K562 (cell line): Measurements from ENCODE around the gene AK5. TPM values are rescaled to one million over a fixed set of nuclear protein-coding genes. Genes with fewer than 3 reads are reported as not detected.

ENCODE experiments used
- ATAC-seq: fragments of 200-7000 bp; cut with Tn5 transposase; 3 replicates; pipeline ENCODE4 v1.9.1; 2020; ENCODE audit warnings: moderate library complexity
- BruUV-seq: library from RNA; stranded (reverse); fragments of 400-500 nt; replicated peaks from 2 replicates; lab custom pipeline; 2021; lab: Mats Ljungman, UMichigan
- CTCF ChIA-PET: fragments of 300-600 bp; formaldehyde crosslinking; extraction: SDS; loops from one replicate; lab custom pipeline; 2021; ENCODE audit warnings: low intra/inter-chr PET ratio; lab: Yijun Ruan, JAX
- POLR2A ChIA-PET: fragments of 300-600, 350-650 bp; sonication (Branson Sonifier 250); formaldehyde crosslinking; extraction: SDS; loops from one replicate; lab custom pipeline; 2021; ENCODE audit warnings: antibody characterized with exemption, inconsistent platforms; lab: Yijun Ruan, JAX
- DNase-seq, 4 experiments: peaks; one replicate each; pipeline versions ENCODE4 v3.0.0 to v3.0.0-alpha.2; 2011 to 2018; ENCODE audit warnings: low spot score in 3 of 4, mixed read lengths in 3 of 4; ENCODE audit errors: extremely low read depth in 1 of 4
- FAIRE-seq: peaks from 2 replicates; lab custom pipeline; 2011; peaks lifted over from hg19 to GRCh38; lab: Jason Lieb, UNC
- H2AFZ ChIP-seq: 2 replicates; pipeline ENCODE4 v1.6.0; 2011; ENCODE audit warnings: low read depth, low read length, control low read depth, inconsistent platforms
- H3K27ac ChIP-seq: fragments of 200-600 bp; 3 replicates; pipeline ENCODE4 v1.8.0; 2011; ENCODE audit warnings: low read depth, mild to moderate bottlenecking, control low read depth, inconsistent platforms, low read length, moderate library complexity, mixed read lengths; ENCODE audit errors: extremely low read depth
- H3K27me3 ChIP-seq, 2 experiments: fragments of 300-600 bp in 1 of 2; 2 replicates in 1 of 2; 3 replicates in 1 of 2; pipeline versions ENCODE4 v1.6.0 to v1.8.0; 2011; ENCODE audit warnings: inconsistent platforms in 2 of 2, low read length in 2 of 2, mild to moderate bottlenecking in 1 of 2, mixed read lengths in 1 of 2, moderate library complexity in 1 of 2; ENCODE audit not compliant: control insufficient read depth in 2 of 2, insufficient read depth in 2 of 2
- H3K36me3 ChIP-seq: fragments of 300-600 bp; 3 replicates; pipeline ENCODE4 v1.8.0; 2011; ENCODE audit warnings: mild to moderate bottlenecking, low read length, inconsistent platforms; ENCODE audit not compliant: control insufficient read depth, insufficient read depth
- H3K4me1 ChIP-seq, 2 experiments: fragments of 200-600 bp in 1 of 2; replicated peaks in 1 of 2; 2 replicates in 1 of 2; 3 replicates in 1 of 2; pipeline versions ENCODE4 v1.5.1 to v1.8.0; 2011; ENCODE audit warnings: inconsistent platforms in 2 of 2, low read length in 2 of 2, mild to moderate bottlenecking in 1 of 2, mixed read lengths in 1 of 2, moderate library complexity in 1 of 2; ENCODE audit not compliant: control insufficient read depth in 2 of 2, insufficient read depth in 2 of 2
- H3K4me2 ChIP-seq: 2 replicates; pipeline ENCODE4 v1.6.1; 2011; ENCODE audit warnings: low read length, control low read depth, inconsistent platforms, mixed read lengths; ENCODE audit not compliant: insufficient read depth
- H3K4me3 ChIP-seq: fragments of 200-600 bp; sonication (generic), shearing (Covaris generic); 2 replicates; pipeline ENCODE4 v1.5.1; 2016; ENCODE audit warnings: control low read depth, inconsistent platforms
- H3K79me2 ChIP-seq: fragments of 200-600 bp; 3 replicates; pipeline ENCODE4 v1.8.0; 2011; ENCODE audit warnings: low read length, inconsistent platforms; ENCODE audit not compliant: control insufficient read depth, insufficient read depth
- H3K9ac ChIP-seq, 2 experiments: 2 replicates each; pipeline versions ENCODE4 v1.6.0 to v1.6.1; 2011; ENCODE audit warnings: low read depth in 2 of 2, low read length in 2 of 2, control low read depth in 1 of 2, inconsistent platforms in 1 of 2, mild to moderate bottlenecking in 1 of 2, mixed read lengths in 1 of 2; ENCODE audit not compliant: insufficient read depth in 1 of 2
- H3K9me1 ChIP-seq: one replicate; pipeline ENCODE4 v1.6.0; 2011; ENCODE audit warnings: inconsistent platforms, mild to moderate bottlenecking, low read length, moderate library complexity; ENCODE audit not compliant: control insufficient read depth, insufficient read depth
- H3K9me3 ChIP-seq: replicated peaks from 2 replicates; pipeline ENCODE4 v1.5.1; 2011; ENCODE audit warnings: low read depth, low read length, inconsistent platforms; ENCODE audit not compliant: control insufficient read depth, insufficient read depth
- H4K20me1 ChIP-seq: replicated peaks from 2 replicates; pipeline ENCODE4 v1.6.1; 2011; ENCODE audit warnings: low read length, inconsistent platforms, mixed read lengths; ENCODE audit not compliant: control insufficient read depth, insufficient read depth
- ARID2 ChIP-seq: fragments of 450-650 bp; IDR thresholded peaks from 2 replicates; pipeline ENCODE4 v1.6.1; 2017; ENCODE audit warnings: antibody characterized with exemption, mild to moderate bottlenecking
- ARNT ChIP-seq, 2 experiments: fragments of 450-650 bp; IDR thresholded peaks; 2 replicates each; pipeline ENCODE4 v1.6.1; 2016; ENCODE audit warnings: mild to moderate bottlenecking in 1 of 2
- E2F4 ChIP-seq: sonication (generic); formaldehyde crosslinking; IDR thresholded peaks from 2 replicates; pipeline ENCODE4 v1.8.0; 2022; ENCODE audit warnings: mild to moderate bottlenecking, low read depth, missing genetic modification reagents
- EGR1 ChIP-seq: fragments of 450-650 bp; conservative IDR thresholded peaks from 2 replicates; pipeline ENCODE4 v1.6.1; 2017; ENCODE audit warnings: mild to moderate bottlenecking
- FOXM1 ChIP-seq, 2 experiments: fragments of 450-650 bp in 1 of 2; sonication (generic) in 1 of 2; formaldehyde crosslinking in 1 of 2; IDR thresholded peaks; 2 replicates each; pipeline versions ENCODE4 v1.6.1 to v1.9.0; 2017 to 2022; ENCODE audit warnings: low read depth in 2 of 2, mild to moderate bottlenecking in 2 of 2, missing genetic modification reagents in 1 of 2, moderate library complexity in 1 of 2
- ID3 ChIP-seq, 2 experiments: fragments of 250-450 bp in 1 of 2; fragments of 450-650 bp in 1 of 2; sonication (Bioruptor Pico) in 1 of 2; IDR thresholded peaks; 2 replicates each; pipeline versions ENCODE4 v1.6.1 to v1.8.0; 2016 to 2021; ENCODE audit warnings: mild to moderate bottlenecking in 2 of 2, moderate library complexity in 2 of 2, missing compliant biosample characterization in 1 of 2, missing genetic modification characterization in 1 of 2
- MECOM ChIP-seq: fragments of 250-450 bp; sonication (Bioruptor Pico); IDR thresholded peaks from 2 replicates; pipeline ENCODE4 v1.8.0; 2022; ENCODE audit warnings: inconsistent platforms
- OTX1 ChIP-seq: fragments of 450-650 bp; formaldehyde crosslinking; IDR thresholded peaks from 2 replicates; pipeline ENCODE4 v1.4.0; 2022; ENCODE audit warnings: mild to moderate bottlenecking
- POU5F1 ChIP-seq: fragments of 150-350 bp; IDR thresholded peaks from 2 replicates; pipeline ENCODE4 v1.6.1; 2014; ENCODE audit warnings: borderline replicate concordance, low read length, low read depth, mild to moderate bottlenecking; ENCODE audit not compliant: partially characterized antibody
- SP2 ChIP-seq: IDR thresholded peaks from 2 replicates; pipeline ENCODE4 v1.6.1; 2011; ENCODE audit warnings: mild to moderate bottlenecking, low read depth, low read length, moderate library complexity; ENCODE audit not compliant: poor library complexity, severe bottlenecking; ENCODE audit errors: extremely low read depth
- ZBED1 ChIP-seq: IDR thresholded peaks from 2 replicates; pipeline ENCODE4 v1.6.1; 2014
- ZBTB2 ChIP-seq: fragments of 450-650 bp; IDR thresholded peaks from 2 replicates; pipeline ENCODE4 v1.6.1; 2016; ENCODE audit warnings: antibody characterized with exemption
- ZFPM2 ChIP-seq: fragments of 250-450 bp; sonication (Bioruptor Pico); IDR thresholded peaks from 2 replicates; pipeline ENCODE4 v1.5.1; 2022; ENCODE audit warnings: mild to moderate bottlenecking
- ZNF133 ChIP-seq: fragments of 250-450 bp; sonication (Bioruptor Pico); IDR thresholded peaks from 2 replicates; pipeline ENCODE4 v1.4.0; 2020; ENCODE audit warnings: mild to moderate bottlenecking
- ZNF57 ChIP-seq: fragments of 450-650 bp; formaldehyde crosslinking; IDR thresholded peaks from 2 replicates; pipeline ENCODE4 v1.4.0; 2020; ENCODE audit warnings: mild to moderate bottlenecking, moderate library complexity
- ZZZ3 ChIP-seq: fragments of 450-650 bp; IDR thresholded peaks from 2 replicates; pipeline ENCODE4 v1.6.1; 2016; ENCODE audit warnings: antibody characterized with exemption, mild to moderate bottlenecking, moderate library complexity
- WGBS: fragments of 100-300 bp; shearing (Covaris generic); methylation state at CpG from one replicate; pipeline ENCODE4 v1.1.6; 2016; ENCODE audit warnings: low coverage, mixed read lengths; ENCODE audit not compliant: insufficient coverage; ENCODE audit errors: missing lambda C conversion rate; 5-methylcytosine and 5-hydroxymethylcytosine counted together
- in situ Hi-C: fragments of 300-500 bp; cut with MboI; formaldehyde crosslinking; loops from 4 replicates; pipeline ENCODE4 v1.15.0; 2018; ENCODE audit warnings: inconsistent platforms, mixed read lengths
- intact Hi-C: fragments of 100-400 bp; cut with micrococcal nuclease; formaldehyde crosslinking; loops from 2 replicates; pipeline ENCODE4 v1.14.2; 2022
- polyA plus RNA-seq, 8 experiments: library from polyadenylated mRNA; depleted of rRNA in 4 of 8; stranded (reverse) in 5 of 8; unstranded in 3 of 8; fragments of >200 nt; fragmentation: Nextera tagmentation in 2 of 8; fragmentation: Illumina TruSeq in 1 of 8; extraction: Ambion mirVana in 2 of 8; extraction: Trizol in 1 of 8; gene quantifications; 2 replicates each; pipeline versions ENCODE4 v1.2.1 to v1.2.3, GENCODE V29; 2011 to 2014; ENCODE audit warnings: inconsistent platforms in 1 of 8, missing spikeins in 1 of 8
- total RNA-seq, 7 experiments: library from RNA; depleted of rRNA in 6 of 7; stranded (reverse); fragments of >200 nt in 6 of 7; fragmentation: Illumina TruSeq in 2 of 7; extraction: Trizol in 2 of 7; gene quantifications; 2 replicates each; pipeline versions ENCODE4 v1.2.1 to v1.2.3, GENCODE V29; 2011 to 2021; ENCODE audit warnings: low replicate concordance in 1 of 7
- TF ChIP-seq, protein P1 (sequence below): fragments of 250-450 bp; sonication (Bioruptor Pico); IDR thresholded peaks from 2 replicates; pipeline ENCODE4 v1.9.0; 2021; ENCODE audit warnings: mild to moderate bottlenecking
- TF ChIP-seq, protein P2 (sequence below), 2 experiments: IDR thresholded peaks; 2 replicates each; pipeline ENCODE4 v1.6.1; 2011; ENCODE audit warnings: borderline replicate concordance in 1 of 2, control low read depth in 1 of 2, low read depth in 1 of 2, low read length in 1 of 2, mild to moderate bottlenecking in 1 of 2, mixed read lengths in 1 of 2, moderate library complexity in 1 of 2; ENCODE audit not compliant: insufficient read depth in 1 of 2, insufficient read length in 1 of 2, poor library complexity in 1 of 2, severe bottlenecking in 1 of 2; ENCODE audit errors: extremely low read depth in 1 of 2

The AK5 gene
- total and polyA plus RNA-seq, 9 of the 15 experiments (the other 6 are each of a cell fraction or from before 2014, with no cell fraction given), result 0.06 TPM; not detected in 8

- POLR2A ChIA-PET, result no interaction called here
- DNase-seq, result no peak
These were observed 72.7 kb downstream of the AK5 start for GRCh38 chr1:77354536-77354935.

More at GRCh38 chr1:77354536-77354935, 72.7 kb downstream of the AK5 start:
- H3K4me3 ChIP-seq, result no peak overlapping the region
- no peak overlapping the region for H3K27ac ChIP-seq
- no peaks in the 10 kb centered on the region for H3K9me3 ChIP-seq
- no peaks in the 10 kb centered on the region for H3K9me1 ChIP-seq
- intact Hi-C loops, result no loop called here
- FAIRE-seq (no peak), ATAC-seq (no peak)
- TF ChIP-seq ZBTB2 (no peak), EGR1 (no peak), FOXM1 (IDR thresholded peaks at IDR 0.05; ENCODE audit: low read depth) (no peak), FOXM1 (CRISPR knock-in tag; IDR thresholded peaks at IDR 0.05; ENCODE audit: low read depth) (no peak), E2F4 (CRISPR knock-in tag) (no peak), ZNF57 (no peak), POU5F1 (no peak), MECOM (no peak), ZNF133 (CRISPR knock-in tag) (no peak), ZZZ3 (no peak), SP2 (no peak), ID3 (CRISPR knock-in tag; IDR thresholded peaks at IDR 0.05) (no peak), ID3 (tag; IDR thresholded peaks at IDR 0.05) (no peak), OTX1 (no peak), ARID2 (no peak), ZFPM2 (CRISPR knock-in tag) (no peak), ZBED1 (no peak), ARNT (IDR thresholded peaks at IDR 0.05) (no peak)
- TF ChIP-seq, protein P1, sequence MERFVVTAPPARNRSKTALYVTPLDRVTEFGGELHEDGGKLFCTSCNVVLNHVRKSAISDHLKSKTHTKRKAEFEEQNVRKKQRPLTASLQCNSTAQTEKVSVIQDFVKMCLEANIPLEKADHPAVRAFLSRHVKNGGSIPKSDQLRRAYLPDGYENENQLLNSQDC (CRISPR knock-in tag), result no peak
- TF ChIP-seq, protein P2, sequence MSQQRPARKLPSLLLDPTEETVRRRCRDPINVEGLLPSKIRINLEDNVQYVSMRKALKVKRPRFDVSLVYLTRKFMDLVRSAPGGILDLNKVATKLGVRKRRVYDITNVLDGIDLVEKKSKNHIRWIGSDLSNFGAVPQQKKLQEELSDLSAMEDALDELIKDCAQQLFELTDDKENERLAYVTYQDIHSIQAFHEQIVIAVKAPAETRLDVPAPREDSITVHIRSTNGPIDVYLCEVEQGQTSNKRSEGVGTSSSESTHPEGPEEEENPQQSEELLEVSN (IDR thresholded peaks at IDR 0.05; ENCODE audit: borderline replicate concordance in 1 of 2, extremely low read depth in 1 of 2, insufficient read depth in 1 of 2, insufficient read length in 1 of 2, low read depth in 1 of 2, low read length in 1 of 2, poor library complexity in 1 of 2, severe bottlenecking in 1 of 2), result no peak
- BruUV-seq, result no TSS peak
- 0% methylated on average over 1 of the region's 1 CpG for WGBS
- no peaks in the 10 kb centered on the region for H3K36me3 ChIP-seq
- in situ Hi-C loops, result no loop called here
- H3K4me2 ChIP-seq, result no peak overlapping the region
- peaks cover 0 to 12% of the 10 kb centered on the region in 2 experiments; a peak in 1 of 5 replicates for H3K4me1 ChIP-seq
- CTCF ChIA-PET, result no interaction called here
- H3K79me2 ChIP-seq, result no peaks in the 10 kb centered on the region
- H2AFZ ChIP-seq, result no peak overlapping the region
- no peaks in the 10 kb centered on the region for H3K27me3 ChIP-seq
- no peaks in the 10 kb centered on the region for H4K20me1 ChIP-seq
- H3K9ac ChIP-seq, result no peak overlapping the region
